ENCODE results near the gene AP1M1. TPM values are rescaled to one million over a fixed set of nuclear protein-coding genes. Genes with fewer than 3 reads are reported as not detected.

The AP1M1 gene
- total and polyA plus RNA-seq, 2 of the 4 experiments (the other 2 are of a cell fraction): 85.1 to 99.1 TPM

GRCh38 chr19:16235811-16236652, 38.3 kb downstream of the AP1M1 start:
- ATAC-seq (ENCODE audit: low read depth): no peak
- in situ Hi-C loops (cut with MboI; ENCODE audit: low sequenced_read_pairs) (no loop called here), intact Hi-C loops (cut with micrococcal nuclease) (no loop called here), dilution Hi-C loops (cut with HindIII; ENCODE audit: low sequenced_read_pairs, unreplicated experiment) (no loop called here)
- Histone ChIP-seq H2BK120ac (ENCODE audit: low read depth, low read length) (no peak overlapping the region), H3K56ac (ENCODE audit: extremely low read depth, insufficient read depth, low read length) (no peak overlapping the region), H2BK20ac (ENCODE audit: low read depth, low read length) (no peak overlapping the region), H3K9ac (ENCODE audit: low read depth, low read length) (no peak overlapping the region), H3K4me3 (ENCODE audit: insufficient read depth, low read depth, low read length) (no peak overlapping the region), H3K27me3 (ENCODE audit: control insufficient read depth, insufficient read depth, low read length) (no peaks in the 10 kb centered on the region), H2AFZ (replicated peaks; ENCODE audit: low read length, poor library complexity) (no peak overlapping the region), H3K4ac (ENCODE audit: low read depth, low read length) (no peak overlapping the region), H3K36me3 (ENCODE audit: control insufficient read depth, insufficient read depth, low read length) (peaks cover 48% of the 10 kb centered on the region), H2BK15ac (ENCODE audit: low read depth, low read length) (no peak overlapping the region), H2AK9ac (replicated peaks; ENCODE audit: low read depth, low read length, poor library complexity) (no peak overlapping the region), H4K5ac (ENCODE audit: low read depth, low read length) (no peak overlapping the region), H2AK5ac (ENCODE audit: low read depth, low read length) (no peak overlapping the region), H3K23ac (ENCODE audit: low read depth, low read length) (no peak overlapping the region), H3K27ac (ENCODE audit: insufficient read depth, low read length) (no peak overlapping the region), H3K4me1 (ENCODE audit: control insufficient read depth, insufficient read depth, low read length) (no peaks in the 10 kb centered on the region), H2BK5ac (ENCODE audit: low read depth, low read length, poor library complexity, severe bottlenecking) (no peak overlapping the region), H4K91ac (ENCODE audit: insufficient read depth, low read depth, low read length) (no peak overlapping the region), H4K20me1 (ENCODE audit: insufficient read depth, low read length) (peaks cover 5% of the 10 kb centered on the region; the same call in 1 of the 2 replicates), H3K79me1 (ENCODE audit: low read depth in 1 of 2, low read length in 2 of 2) (peaks cover 7 to 15% of the 10 kb centered on the region in 2 experiments; a peak in 2 of 4 replicates), H3K14ac (replicated peaks; ENCODE audit: low read depth, low read length) (no peak overlapping the region), H3K9me1 (ENCODE audit: insufficient read depth, low read length) (no peaks in the 10 kb centered on the region), H4K8ac (ENCODE audit: low read depth in 2 of 2, low read length in 2 of 2) (no peak overlapping the region), H3K4me2 (ENCODE audit: low read depth, low read length) (no peak overlapping the region), H3K18ac (ENCODE audit: low read depth, low read length) (no peak overlapping the region), H3K9me3 (ENCODE audit: control insufficient read depth, insufficient read depth, low read length) (no peaks in the 10 kb centered on the region)
- BruUV-seq (replicated peaks): no TSS peak
- DNase-seq: no peak
- WGBS, 2 experiments (ENCODE audit: extremely low coverage in 2 of 2, insufficient read length in 1 of 2): 85% methylated on average over 9 of the region's 21 CpGs; no CpG with 5 or more reads in 1 of the 2 experiments
- ChIA-PET CTCF (no interaction called here), POLR2A (ENCODE audit: unreplicated experiment) (no interaction called here)
- TF ChIP-seq RAD21 (IDR thresholded peaks at IDR 0.05; ENCODE audit: low read length) (no peak), MAZ (IDR thresholded peaks at IDR 0.05; ENCODE audit: borderline replicate concordance, low read depth, low read length) (no peak), SMC3 (IDR thresholded peaks at IDR 0.05; ENCODE audit: low read depth, low read length) (no peak), MXI1 (IDR thresholded peaks at IDR 0.05; ENCODE audit: borderline replicate concordance, low read depth, low read length) (no peak), BHLHE40 (IDR thresholded peaks at IDR 0.05; ENCODE audit: low read depth, low read length) (no peak), CEBPB (IDR thresholded peaks at IDR 0.05; ENCODE audit: low read depth, low read length) (no peak), MAFK (IDR thresholded peaks at IDR 0.05; ENCODE audit: low read depth, low read length) (no peak), CTCF (conservative IDR thresholded peaks at IDR 0.05; ENCODE audit: low read depth, low read length) (no peak), POLR2A (IDR thresholded peaks at IDR 0.05; ENCODE audit: low read depth, low read length) (no peak), CHD1 (IDR thresholded peaks at IDR 0.05; ENCODE audit: low read depth, low read length) (no peak), RFX5 (IDR thresholded peaks at IDR 0.05; ENCODE audit: low read depth, low read length) (no peak), NFE2L2 (IDR thresholded peaks at IDR 0.05; ENCODE audit: low read depth, low read length) (no peak), ELK1 (IDR thresholded peaks at IDR 0.05; ENCODE audit: borderline replicate concordance, low read depth, low read length) (no peak), RCOR1 (IDR thresholded peaks at IDR 0.05; ENCODE audit: insufficient replicate concordance, low read length) (no peak)
- TF ChIP-seq, protein P1, sequence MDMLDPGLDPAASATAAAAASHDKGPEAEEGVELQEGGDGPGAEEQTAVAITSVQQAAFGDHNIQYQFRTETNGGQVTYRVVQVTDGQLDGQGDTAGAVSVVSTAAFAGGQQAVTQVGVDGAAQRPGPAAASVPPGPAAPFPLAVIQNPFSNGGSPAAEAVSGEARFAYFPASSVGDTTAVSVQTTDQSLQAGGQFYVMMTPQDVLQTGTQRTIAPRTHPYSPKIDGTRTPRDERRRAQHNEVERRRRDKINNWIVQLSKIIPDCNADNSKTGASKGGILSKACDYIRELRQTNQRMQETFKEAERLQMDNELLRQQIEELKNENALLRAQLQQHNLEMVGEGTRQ (IDR thresholded peaks at IDR 0.05; ENCODE audit: low read depth, low read length): no peak

All from IMR-90 (cell line).